Measurements from ENCODE around the gene PFDN4. TPM values are rescaled to one million over a fixed set of nuclear protein-coding genes. Genes with fewer than 3 reads are reported as not detected.

The PFDN4 gene
- polyA plus RNA-seq, 1 donor from 2014 or later, result 512 TPM

GRCh38 chr20:54204063-54204462 lies 3.8 kb upstream of the PFDN4 start:
- no peak overlapping the region for H3K9ac ChIP-seq (ENCODE audit: low read length)
- H3K4me2 ChIP-seq (ENCODE audit: low read length), result no peak overlapping the region
- no peaks in the 10 kb centered on the region for H3K36me3 ChIP-seq (ENCODE audit: insufficient read depth, low read length)
- TF ChIP-seq REST (IDR thresholded peaks at IDR 0.05; ENCODE audit: borderline replicate concordance), result no peak
- TF ChIP-seq POLR2AphosphoS5 (IDR thresholded peaks at IDR 0.05), result no peak
- TF ChIP-seq TAF1 (IDR thresholded peaks at IDR 0.05; ENCODE audit: low read depth), result no peak
- no peak for TF ChIP-seq SMC3 (conservative IDR thresholded peaks at IDR 0.05; ENCODE audit: poor library complexity)
- TF ChIP-seq RAD21 (conservative IDR thresholded peaks at IDR 0.05), result no peak
- no peak for TF ChIP-seq CTCF (IDR thresholded peaks at IDR 0.05; ENCODE audit: poor library complexity, severe bottlenecking)
- no peak for TF ChIP-seq MXI1 (conservative IDR thresholded peaks at IDR 0.05; ENCODE audit: poor library complexity, severe bottlenecking)
- TF ChIP-seq EP300 (conservative IDR thresholded peaks at IDR 0.05; ENCODE audit: poor library complexity, severe bottlenecking), result no peak
- no peak for TF ChIP-seq EZH2 (IDR thresholded peaks at IDR 0.05; ENCODE audit: borderline replicate concordance, insufficient read depth, low read length, poor library complexity, severe bottlenecking)
- no peak overlapping the region for H2AFZ ChIP-seq (ENCODE audit: low read depth, low read length)
- no peaks in the 10 kb centered on the region for H3K27me3 ChIP-seq (ENCODE audit: insufficient read depth, low read depth, low read length)
- no peaks in the 10 kb centered on the region for H3F3A ChIP-seq (ENCODE audit: insufficient read depth, low read length, poor library complexity, severe bottlenecking)
- no peak overlapping the region for H3K27ac ChIP-seq (ENCODE audit: low read length)
- peaks cover 11% of the 10 kb centered on the region for H3K79me2 ChIP-seq (replicated peaks; ENCODE audit: insufficient read depth, low read length)
- no peaks in the 10 kb centered on the region for H3K9me2 ChIP-seq (ENCODE audit: insufficient read depth, low read length)
- no peak overlapping the region for H3K4me3 ChIP-seq (ENCODE audit: low read length)
- no peaks in the 10 kb centered on the region for H4K20me1 ChIP-seq (ENCODE audit: insufficient read depth)
- H3K9me3 ChIP-seq (ENCODE audit: low read length), result no peaks in the 10 kb centered on the region

- H3K4me2 ChIP-seq (ENCODE audit: low read length), result no peak overlapping the region
- H3K79me2 ChIP-seq (replicated peaks; ENCODE audit: insufficient read depth, low read length), result peaks cover 15% of the 10 kb centered on the region
- TF ChIP-seq RAD21 (conservative IDR thresholded peaks at IDR 0.05), result no peak
- TF ChIP-seq EZH2 (IDR thresholded peaks at IDR 0.05; ENCODE audit: borderline replicate concordance, insufficient read depth, low read length, poor library complexity, severe bottlenecking), result no peak
- TF ChIP-seq MXI1 (conservative IDR thresholded peaks at IDR 0.05; ENCODE audit: poor library complexity, severe bottlenecking), result no peak
- no peak for TF ChIP-seq TAF1 (IDR thresholded peaks at IDR 0.05; ENCODE audit: low read depth)
- TF ChIP-seq CTCF (IDR thresholded peaks at IDR 0.05; ENCODE audit: poor library complexity, severe bottlenecking), result no peak
- TF ChIP-seq SMC3 (conservative IDR thresholded peaks at IDR 0.05; ENCODE audit: poor library complexity), result no peak
- no peak for TF ChIP-seq POLR2AphosphoS5 (IDR thresholded peaks at IDR 0.05)
- TF ChIP-seq EP300 (conservative IDR thresholded peaks at IDR 0.05; ENCODE audit: poor library complexity, severe bottlenecking), result no peak
- no peak for TF ChIP-seq REST (IDR thresholded peaks at IDR 0.05; ENCODE audit: borderline replicate concordance)
- H2AFZ ChIP-seq (ENCODE audit: low read depth, low read length), result no peak overlapping the region
- no peak overlapping the region for H3K4me3 ChIP-seq (ENCODE audit: low read length)
- no peaks in the 10 kb centered on the region for H3K36me3 ChIP-seq (ENCODE audit: insufficient read depth, low read length)
- no peak overlapping the region for H3K9ac ChIP-seq (ENCODE audit: low read length)
- no peak overlapping the region for H3K27ac ChIP-seq (ENCODE audit: low read length)
- H3F3A ChIP-seq (ENCODE audit: insufficient read depth, low read length, poor library complexity, severe bottlenecking), result no peaks in the 10 kb centered on the region
- no peaks in the 10 kb centered on the region for H3K27me3 ChIP-seq (ENCODE audit: insufficient read depth, low read depth, low read length)
- no peaks in the 10 kb centered on the region for H4K20me1 ChIP-seq (ENCODE audit: insufficient read depth)
- no peaks in the 10 kb centered on the region for H3K9me3 ChIP-seq (ENCODE audit: low read length)
- H3K9me2 ChIP-seq (ENCODE audit: insufficient read depth, low read length), result no peaks in the 10 kb centered on the region
Observed at GRCh38 chr20:54204481-54204880, 3.4 kb upstream of the PFDN4 start.

Data from neural cell (in vitro differentiated cells).